Ascending aorta (tissue), 2 donors: ENCODE results near the gene RAB6A. TPM values are rescaled to one million over a fixed set of nuclear protein-coding genes. Genes with fewer than 3 reads are reported as not detected.

Experiments
- DNase-seq, 2 donors: peaks; one replicate each; pipeline ENCODE4 v3.0.0-alpha.2; 2019; ENCODE audit warnings: low spot score in 2 of 2
- H3K27ac ChIP-seq, 2 donors: fragments of 200-600 bp; sonication (generic); one replicate each; pipeline ENCODE4 v1.5.1; 2016 to 2017; ENCODE audit warnings: mild to moderate bottlenecking in 1 of 2
- H3K27me3 ChIP-seq: fragments of 200-600 bp; sonication (generic); one replicate; pipeline ENCODE4 v1.5.1; 2017
- H3K36me3 ChIP-seq, 2 donors: fragments of 200-600 bp; sonication (generic); one replicate each; pipeline ENCODE4 v1.5.1; 2016
- H3K4me1 ChIP-seq, 2 donors: fragments of 200-600 bp; sonication (generic); one replicate each; pipeline ENCODE4 v1.5.1; 2016 to 2017; ENCODE audit warnings: mild to moderate bottlenecking in 1 of 2
- H3K4me3 ChIP-seq, 2 donors: fragments of 200-600 bp; sonication (generic); one replicate each; pipeline ENCODE4 v1.5.1; 2016 to 2017; ENCODE audit warnings: mild to moderate bottlenecking in 1 of 2
- H3K9me3 ChIP-seq, 2 donors: fragments of 200-600 bp; sonication (generic); one replicate each; pipeline ENCODE4 v1.5.1; 2016
- intact Hi-C: fragments of 100-400 bp; cut with DNase I; formaldehyde crosslinking; loops from one replicate; pipeline ENCODE4 v1.15.1; 2023
- total RNA-seq: library from RNA; depleted of rRNA; stranded (reverse); fragments of >200 nt; gene quantifications from one replicate; pipeline ENCODE4 v1.1.0, GENCODE V29; 2016
- TF ChIP-seq, protein P1 (sequence below), 3 experiments: fragments of 200-600 bp in 2 of 3; fragments of 450-650 bp in 1 of 3; sonication (generic) in 2 of 3; IDR thresholded peaks; one replicate each; pipeline ENCODE4 v1.5.1; 2016 to 2019; ENCODE audit warnings: antibody characterized with exemption in 3 of 3, mild to moderate bottlenecking in 1 of 3, moderate library complexity in 1 of 3

Gene RAB6A
- total RNA-seq, result 86.3 TPM

DNA sequence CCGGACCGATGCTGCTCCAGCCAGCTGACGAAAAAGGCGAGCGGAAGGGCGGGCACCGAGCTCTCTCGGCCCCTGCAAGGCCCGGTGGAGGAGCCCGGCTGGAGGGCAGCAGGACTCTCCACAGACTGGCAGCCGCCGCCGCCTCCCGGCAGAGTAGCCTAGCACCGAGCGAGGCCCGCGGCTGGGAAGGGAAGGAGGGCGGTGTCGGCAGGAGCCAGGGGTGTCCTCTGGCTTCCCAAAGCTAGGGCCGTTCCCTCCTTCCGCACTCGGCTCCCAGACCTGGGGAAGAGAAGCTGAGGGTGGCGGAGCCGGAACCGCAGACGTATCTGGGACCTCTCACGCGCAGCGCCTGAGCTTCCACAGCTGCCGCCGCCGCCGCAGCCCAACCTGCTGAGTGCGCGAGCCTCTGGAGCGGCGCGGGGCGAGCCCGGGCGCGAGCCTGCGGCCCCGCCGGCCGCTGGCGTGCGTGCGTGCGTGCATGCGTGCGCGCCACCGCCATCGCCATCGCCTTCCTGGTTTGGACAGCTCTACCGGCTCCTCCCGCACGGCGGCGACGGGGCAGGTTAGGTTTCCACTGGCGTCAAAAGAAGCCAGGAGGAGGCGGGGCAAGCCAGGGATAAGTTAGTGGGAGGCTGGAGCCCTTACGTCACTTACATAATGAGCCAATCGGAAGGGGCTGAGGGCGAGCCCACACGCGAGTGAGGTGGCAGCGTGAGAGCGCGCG, at the start of gene RAB6A:
RAB6A (minus strand) TSS at position 396 of the 724 bp plus-strand sequence. CDS start 439 bp downstream, outside the sequence.
- intact Hi-C loops, result loop anchor here (1.0 to 5.0 kb wide), 6 partner anchors 18 to 731 kb away; partner anchors contain the start of genes COA4, FAM168A, LIPT2 and PAAF1
- peak; percentile 100 for DNase-seq
- no peaks in the 10 kb centered on the region for H3K36me3 ChIP-seq
- H3K27me3 ChIP-seq, result no peaks in the 10 kb centered on the region
- no peaks in the 10 kb centered on the region for H3K9me3 ChIP-seq
- TF ChIP-seq, protein P1, sequence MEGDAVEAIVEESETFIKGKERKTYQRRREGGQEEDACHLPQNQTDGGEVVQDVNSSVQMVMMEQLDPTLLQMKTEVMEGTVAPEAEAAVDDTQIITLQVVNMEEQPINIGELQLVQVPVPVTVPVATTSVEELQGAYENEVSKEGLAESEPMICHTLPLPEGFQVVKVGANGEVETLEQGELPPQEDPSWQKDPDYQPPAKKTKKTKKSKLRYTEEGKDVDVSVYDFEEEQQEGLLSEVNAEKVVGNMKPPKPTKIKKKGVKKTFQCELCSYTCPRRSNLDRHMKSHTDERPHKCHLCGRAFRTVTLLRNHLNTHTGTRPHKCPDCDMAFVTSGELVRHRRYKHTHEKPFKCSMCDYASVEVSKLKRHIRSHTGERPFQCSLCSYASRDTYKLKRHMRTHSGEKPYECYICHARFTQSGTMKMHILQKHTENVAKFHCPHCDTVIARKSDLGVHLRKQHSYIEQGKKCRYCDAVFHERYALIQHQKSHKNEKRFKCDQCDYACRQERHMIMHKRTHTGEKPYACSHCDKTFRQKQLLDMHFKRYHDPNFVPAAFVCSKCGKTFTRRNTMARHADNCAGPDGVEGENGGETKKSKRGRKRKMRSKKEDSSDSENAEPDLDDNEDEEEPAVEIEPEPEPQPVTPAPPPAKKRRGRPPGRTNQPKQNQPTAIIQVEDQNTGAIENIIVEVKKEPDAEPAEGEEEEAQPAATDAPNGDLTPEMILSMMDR (IDR thresholded peaks at IDR 0.05), result peak; percentile 28 to 73 (median 33)
- peaks cover 0 to 17% of the 10 kb centered on the region in 2 donors for H3K4me1 ChIP-seq
- peak within 1 kb of the TSS; percentile 88 to 98 for H3K4me3 ChIP-seq
- H3K27ac ChIP-seq, result peak within 1 kb of the TSS; percentile 97 to 99

DNA sequence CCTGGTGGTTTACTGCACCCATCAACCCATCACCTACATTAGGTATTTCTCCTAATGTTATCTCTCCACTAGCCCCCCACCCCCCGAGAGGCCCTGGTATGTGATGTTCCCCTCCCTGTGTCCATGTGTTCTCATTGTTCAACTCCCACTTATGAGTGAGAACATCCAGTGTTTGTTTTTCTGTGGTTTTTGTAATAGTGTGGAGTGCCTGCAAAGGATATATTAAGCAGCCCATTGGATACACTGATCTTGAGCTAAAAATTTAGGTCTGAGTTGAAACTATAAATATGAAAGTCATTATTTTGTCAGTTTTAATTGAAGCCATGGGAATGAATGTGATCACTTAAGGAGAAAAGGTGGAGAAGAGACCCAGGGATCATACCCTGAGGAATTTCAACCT, 49.8 kb upstream of the RAB6A start:
- Histone ChIP-seq H3K4me1 (no peaks in the 10 kb centered on the region), H3K4me3 (no peak overlapping the region), H3K36me3 (peaks cover 3 to 5% of the 10 kb centered on the region in 2 donors), H3K27me3 (no peaks in the 10 kb centered on the region), H3K27ac (no peak overlapping the region), H3K9me3 (no peaks in the 10 kb centered on the region)
- no peak for DNase-seq
- intact Hi-C loops, result no loop called here
- TF ChIP-seq, protein P1 (IDR thresholded peaks at IDR 0.05), result no peak

DNA sequence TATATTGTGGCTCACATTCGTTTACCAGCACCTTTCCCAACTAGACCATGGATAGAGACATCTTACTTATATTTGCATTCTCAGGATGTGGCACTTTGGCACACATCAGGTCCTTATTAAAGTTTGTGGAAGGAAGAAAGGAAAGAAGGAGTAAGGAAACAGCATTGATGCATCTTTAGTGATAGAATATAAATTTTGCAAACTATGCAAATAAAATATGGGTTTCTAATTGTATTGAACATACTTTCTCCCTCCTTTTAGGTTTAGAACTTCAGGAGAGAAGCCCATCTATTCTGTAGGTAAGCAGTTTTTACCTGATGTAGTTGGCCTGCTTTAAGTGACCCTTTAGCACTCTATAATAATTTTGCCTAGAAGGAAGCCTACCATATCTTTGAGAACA, 47.2 kb upstream of the RAB6A start:
- Histone ChIP-seq H3K9me3 (no peaks in the 10 kb centered on the region), H3K27ac (no peak overlapping the region), H3K4me3 (no peak overlapping the region), H3K4me1 (no peaks in the 10 kb centered on the region), H3K27me3 (no peaks in the 10 kb centered on the region), H3K36me3 (peaks cover 3 to 5% of the 10 kb centered on the region in 2 donors)
- no peak for DNase-seq
- TF ChIP-seq, protein P1 (IDR thresholded peaks at IDR 0.05), result no peak
- intact Hi-C loops, result no loop called here

DNA sequence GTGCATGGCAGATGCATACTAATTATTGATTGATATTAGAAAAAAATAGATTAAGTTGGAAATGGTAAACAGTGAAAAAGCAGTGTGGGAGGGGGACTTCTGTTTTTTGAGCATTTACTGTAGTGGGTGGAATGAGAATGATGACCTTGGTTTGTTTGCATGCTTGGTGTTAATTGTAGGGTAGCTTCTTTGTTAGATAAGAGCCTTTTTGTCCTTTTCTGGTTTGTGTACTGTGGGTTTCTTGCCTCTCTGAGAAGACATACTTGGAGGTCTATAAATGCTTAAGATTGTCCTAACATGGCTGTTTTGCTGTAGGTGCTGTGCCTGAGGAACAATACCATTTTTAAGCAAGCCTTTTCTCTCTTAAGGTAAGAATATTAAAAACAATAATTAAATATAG, 43.8 kb upstream of the RAB6A start:
- intact Hi-C loops, result no loop called here
- H3K36me3 ChIP-seq, result peaks cover 3 to 5% of the 10 kb centered on the region in 2 donors
- H3K27me3 ChIP-seq, result no peaks in the 10 kb centered on the region
- no peak overlapping the region for H3K4me3 ChIP-seq
- no peaks in the 10 kb centered on the region for H3K9me3 ChIP-seq
- DNase-seq, result no peak
- H3K4me1 ChIP-seq, result no peaks in the 10 kb centered on the region
- no peak overlapping the region for H3K27ac ChIP-seq
- TF ChIP-seq, protein P1 (IDR thresholded peaks at IDR 0.05), result no peak

DNA sequence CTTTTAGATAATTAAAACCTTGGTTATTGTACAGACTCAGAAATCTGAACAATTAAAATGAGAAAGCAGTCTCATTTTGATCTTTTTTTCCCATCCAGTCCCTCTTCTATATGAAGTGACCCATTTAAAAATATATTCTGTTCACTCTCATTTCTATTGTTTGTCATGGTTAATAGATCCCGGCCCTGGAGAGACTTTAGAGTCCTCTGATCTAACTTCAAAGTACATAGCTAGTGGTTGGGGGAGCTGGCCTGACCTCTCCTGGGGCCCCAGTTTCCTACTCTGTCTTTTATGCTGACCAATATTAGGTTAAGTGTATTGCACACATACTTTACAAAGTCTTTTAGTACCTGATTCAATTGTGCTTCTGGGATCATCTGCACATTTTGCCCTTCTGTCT, 40.3 kb upstream of the RAB6A start:
- no peaks in the 10 kb centered on the region for H3K9me3 ChIP-seq
- H3K4me3 ChIP-seq, result no peak overlapping the region
- H3K36me3 ChIP-seq, result peaks cover 2 to 6% of the 10 kb centered on the region in 2 donors
- TF ChIP-seq, protein P1 (IDR thresholded peaks at IDR 0.05), result no peak
- intact Hi-C loops, result no loop called here
- no peaks in the 10 kb centered on the region for H3K27me3 ChIP-seq
- no peak for DNase-seq
- no peak overlapping the region for H3K27ac ChIP-seq
- no peaks in the 10 kb centered on the region for H3K4me1 ChIP-seq
